Measurements from ENCODE around the gene NTSR1.

DNA sequence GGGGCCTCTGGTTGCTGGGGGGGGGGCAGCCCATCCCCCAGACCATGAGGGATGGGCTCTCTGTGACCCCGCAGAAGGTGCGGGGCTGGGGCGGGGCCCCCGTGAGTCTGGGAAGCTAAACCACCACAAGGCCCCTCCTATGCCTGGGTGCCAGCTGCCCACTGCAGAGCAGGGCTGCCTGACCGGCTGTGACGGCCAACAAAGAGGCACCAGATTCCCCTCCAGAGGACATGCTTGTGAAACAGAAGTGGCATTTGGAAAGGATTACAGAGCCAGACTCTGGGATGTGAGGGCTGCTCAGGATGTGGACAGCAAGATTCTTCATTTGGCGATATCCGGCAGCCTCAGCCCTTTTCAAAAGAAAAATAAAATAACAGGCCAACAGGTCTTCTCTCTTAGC is 16.5 kb upstream of the NTSR1 start:
- TF ChIP-seq TCF7L2 (IDR thresholded peaks at IDR 0.05; ENCODE audit: low read depth, low read length) = no peak
- TF ChIP-seq POLR2AphosphoS5 (IDR thresholded peaks at IDR 0.05; ENCODE audit: low read depth, low read length) = no peak
- no peak for TF ChIP-seq CTCF (IDR thresholded peaks at IDR 0.05)

Measured in Panc1 (cell line).